ENCODE results near the gene C12orf76.

DNA sequence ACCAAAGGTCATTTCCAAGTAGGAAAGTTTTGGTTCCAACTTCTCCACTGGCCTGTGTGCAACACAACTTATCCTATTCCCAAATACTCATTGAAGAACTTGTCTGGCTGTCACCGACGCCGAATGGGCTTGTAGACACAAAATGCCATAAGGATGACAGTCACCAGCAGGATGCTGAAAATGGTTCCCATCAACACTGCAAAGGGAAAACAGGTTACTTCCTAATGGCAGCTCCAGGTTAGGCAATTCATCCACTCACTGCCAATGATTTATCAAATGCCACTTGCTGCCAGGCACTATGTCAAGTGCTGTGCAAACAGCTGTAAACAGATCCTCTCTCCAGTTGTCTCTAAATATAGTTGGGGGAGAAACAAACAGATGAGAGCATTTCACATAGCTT, 6.1 kb downstream of the C12orf76 start:
- no peak for TF ChIP-seq POLR2A (IDR thresholded peaks at IDR 0.05)
- TF ChIP-seq, protein P1, sequence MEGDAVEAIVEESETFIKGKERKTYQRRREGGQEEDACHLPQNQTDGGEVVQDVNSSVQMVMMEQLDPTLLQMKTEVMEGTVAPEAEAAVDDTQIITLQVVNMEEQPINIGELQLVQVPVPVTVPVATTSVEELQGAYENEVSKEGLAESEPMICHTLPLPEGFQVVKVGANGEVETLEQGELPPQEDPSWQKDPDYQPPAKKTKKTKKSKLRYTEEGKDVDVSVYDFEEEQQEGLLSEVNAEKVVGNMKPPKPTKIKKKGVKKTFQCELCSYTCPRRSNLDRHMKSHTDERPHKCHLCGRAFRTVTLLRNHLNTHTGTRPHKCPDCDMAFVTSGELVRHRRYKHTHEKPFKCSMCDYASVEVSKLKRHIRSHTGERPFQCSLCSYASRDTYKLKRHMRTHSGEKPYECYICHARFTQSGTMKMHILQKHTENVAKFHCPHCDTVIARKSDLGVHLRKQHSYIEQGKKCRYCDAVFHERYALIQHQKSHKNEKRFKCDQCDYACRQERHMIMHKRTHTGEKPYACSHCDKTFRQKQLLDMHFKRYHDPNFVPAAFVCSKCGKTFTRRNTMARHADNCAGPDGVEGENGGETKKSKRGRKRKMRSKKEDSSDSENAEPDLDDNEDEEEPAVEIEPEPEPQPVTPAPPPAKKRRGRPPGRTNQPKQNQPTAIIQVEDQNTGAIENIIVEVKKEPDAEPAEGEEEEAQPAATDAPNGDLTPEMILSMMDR (IDR thresholded peaks at IDR 0.05 in 4 of 5, conservative IDR thresholded peaks at IDR 0.05 in 1 of 5): no peak
